Activated CD4-positive, alpha-beta T cell treated with anti-CD3 and anti-CD28 coated beads for 36 hours (primary cell): ENCODE data around the gene RDH5. TPM values are rescaled to one million over a fixed set of nuclear protein-coding genes. Genes with fewer than 3 reads are reported as not detected.

Experiments used
- ATAC-seq: fragments of 200-7000 bp; cut with Tn5 transposase; one replicate; pipeline ENCODE4 v1.10.0; 2021; ENCODE audit warnings: mild to moderate bottlenecking, moderate library complexity
- CTCF ChIA-PET: fragments of 350-600 bp; sonication (Branson Sonifier 250); formaldehyde crosslinking; loops from one replicate; lab custom pipeline; 2021; ENCODE audit warnings: antibody characterized with exemption; lab: Charles Lee
- POLR2A ChIA-PET: fragments of 350-600 bp; sonication (Branson Sonifier 250); formaldehyde crosslinking; loops from one replicate; lab custom pipeline; 2021; ENCODE audit warnings: antibody characterized with exemption, inconsistent platforms; lab: Charles Lee
- DNase-seq: peaks from one replicate; pipeline ENCODE4 v3.0.0-alpha.2; 2020
- H3K27ac Mint-ChIP-seq: one replicate; pipeline ENCODE4 v1.8.0; 2021; ENCODE audit warnings: mixed read lengths
- H3K27me3 Mint-ChIP-seq: one replicate; pipeline ENCODE4 v1.8.0; 2021; ENCODE audit warnings: mixed read lengths
- H3K36me3 Mint-ChIP-seq: one replicate; pipeline ENCODE4 v1.8.0; 2021; ENCODE audit warnings: low read depth, mixed read lengths
- H3K4me1 Mint-ChIP-seq: one replicate; pipeline ENCODE4 v1.8.0; 2021; ENCODE audit warnings: mixed read lengths
- H3K4me3 Mint-ChIP-seq: one replicate; pipeline ENCODE4 v1.8.0; 2021; ENCODE audit warnings: mild to moderate bottlenecking, moderate library complexity, mixed read lengths
- H3K9me3 Mint-ChIP-seq: one replicate; pipeline ENCODE4 v1.8.0; 2021; ENCODE audit warnings: low read depth, mixed read lengths
- intact Hi-C, 2 experiments: fragments of 100-400 bp; cut with DNase I in 1 of 2; cut with micrococcal nuclease in 1 of 2; formaldehyde crosslinking; loops; one replicate each; pipeline versions ENCODE4 v1.14.2 to v1.15.1; 2022 to 2024; cut with DNase I, micrococcal nuclease
- total RNA-seq, 2 experiments: library from RNA; stranded (reverse); gene quantifications; one replicate each; pipeline ENCODE4 v1.2.3, GENCODE V29; 2021

The RDH5 gene
- total RNA-seq, 2 experiments from 2014 or later: 9.6 to 12.2 TPM

GRCh38 chr12:55723516-55724225, 3.5 kb downstream of the RDH5 start:
- no peaks in the 10 kb centered on the region for H3K27me3 Mint-ChIP-seq
- no peak overlapping the region for H3K27ac Mint-ChIP-seq
- intact Hi-C loops: loop anchor here in 1 of 2 experiments (1.0 kb wide), 1 partner anchor 14 kb away; no protein-coding TSS in a partner anchor
- POLR2A ChIA-PET: no interaction called here
- H3K4me1 Mint-ChIP-seq: peaks cover 25% of the 10 kb centered on the region
- H3K9me3 Mint-ChIP-seq: no peaks in the 10 kb centered on the region
- H3K4me3 Mint-ChIP-seq: no peak overlapping the region
- CTCF ChIA-PET: interaction anchor here (0.6 to 2.3 kb wide), 6 partner anchors 13 to 203 kb away, joined by 3 to 19 read pairs (median 4); no protein-coding TSS in a partner anchor
- DNase-seq (no peak), ATAC-seq (no peak)
- H3K36me3 Mint-ChIP-seq: peaks cover 9% of the 10 kb centered on the region

GRCh38 chr12:55724226-55724939, 4.2 kb downstream of the RDH5 start:
- H3K9me3 Mint-ChIP-seq: no peaks in the 10 kb centered on the region
- peaks cover 9% of the 10 kb centered on the region for H3K36me3 Mint-ChIP-seq
- DNase-seq: peak; percentile 86
- H3K27me3 Mint-ChIP-seq: no peaks in the 10 kb centered on the region
- intact Hi-C loops: loop anchor here in 1 of 2 experiments (1.0 kb wide), 1 partner anchor 13 kb away; no protein-coding TSS in a partner anchor
- H3K4me3 Mint-ChIP-seq: no peak overlapping the region
- H3K27ac Mint-ChIP-seq: no peak overlapping the region
- CTCF ChIA-PET: interaction anchor here (0.7 to 2.3 kb wide), 14 partner anchors 8 to 319 kb away, joined by 3 to 19 read pairs (median 4); partner anchors contain the start of genes BLOC1S1 and RAB5B
- peaks cover 22% of the 10 kb centered on the region for H3K4me1 Mint-ChIP-seq
- POLR2A ChIA-PET: interaction anchor here (1.1 kb wide), 1 partner anchor 13 kb away, joined by 4 read pairs; no protein-coding TSS in a partner anchor
- peak; percentile 54 for ATAC-seq

- no peaks in the 10 kb centered on the region for H3K9me3 Mint-ChIP-seq
- no peak for DNase-seq
- H3K27me3 Mint-ChIP-seq: no peaks in the 10 kb centered on the region
- H3K4me1 Mint-ChIP-seq: peaks cover 24% of the 10 kb centered on the region
- ChIA-PET CTCF (interaction anchor here (0.7 to 1.8 kb wide), 13 partner anchors 9 to 319 kb away, joined by 3 to 18 read pairs (median 4); partner anchors contain the start of genes BLOC1S1 and RAB5B), POLR2A (interaction anchor here (0.5 to 1.1 kb wide), 3 partner anchors 12 to 84 kb away, joined by 4 read pairs; no protein-coding TSS in a partner anchor)
- H3K36me3 Mint-ChIP-seq: peaks cover 9% of the 10 kb centered on the region
- no peak overlapping the region for H3K4me3 Mint-ChIP-seq
- no peak for ATAC-seq
- no peak overlapping the region for H3K27ac Mint-ChIP-seq
- intact Hi-C loops: loop anchor here in 1 of 2 experiments (1.0 kb wide), 1 partner anchor 12 kb away; no protein-coding TSS in a partner anchor
Observed at GRCh38 chr12:55724940-55725309, 4.7 kb downstream of the RDH5 start.

- Mint-ChIP-seq H3K4me1 (peaks cover 31% of the 10 kb centered on the region), H3K27ac (no peak overlapping the region), H3K27me3 (no peaks in the 10 kb centered on the region), H3K9me3 (no peaks in the 10 kb centered on the region), H3K4me3 (no peak overlapping the region), H3K36me3 (peaks cover 9% of the 10 kb centered on the region)
- intact Hi-C loops: no loop called here
- DNase-seq (no peak), ATAC-seq (no peak)
- CTCF ChIA-PET: interaction anchor here (0.9 to 1.8 kb wide), 8 partner anchors 8 to 318 kb away, joined by 3 to 18 read pairs (median 4); partner anchors contain the start of genes BLOC1S1 and RAB5B
- POLR2A ChIA-PET: interaction anchor here (0.5 to 1.1 kb wide), 3 partner anchors 12 to 84 kb away, joined by 4 read pairs; no protein-coding TSS in a partner anchor
Observed at GRCh38 chr12:55725556-55725955, 5.4 kb downstream of the RDH5 start.

GRCh38 chr12:55726971-55727370, 6.8 kb downstream of the RDH5 start:
- ChIA-PET CTCF (interaction anchor here (0.6 to 1.1 kb wide), 2 partner anchors 9 to 11 kb away, joined by 3 read pairs; no protein-coding TSS in a partner anchor), POLR2A (no interaction called here)
- peaks cover 9% of the 10 kb centered on the region for H3K36me3 Mint-ChIP-seq

GRCh38 chr12:55727643-55728185, 7.5 kb downstream of the RDH5 start:
- Mint-ChIP-seq H3K27me3 (no peaks in the 10 kb centered on the region), H3K36me3 (peaks cover 9% of the 10 kb centered on the region), H3K9me3 (no peaks in the 10 kb centered on the region), H3K27ac (peak overlapping the region; percentile 45), H3K4me3 (peak overlapping the region; percentile 93), H3K4me1 (peaks cover 34% of the 10 kb centered on the region)
- intact Hi-C loops: loop anchor here in 1 of 2 experiments (2.0 kb wide), 1 partner anchor 313 kb away; the partner anchor contains the start of gene RPS26
- CTCF ChIA-PET: interaction anchor here (1.1 kb wide), 1 partner anchor 11 kb away, joined by 3 read pairs; no protein-coding TSS in a partner anchor
- POLR2A ChIA-PET: no interaction called here
- DNase-seq: no peak
- no peak for ATAC-seq

More at GRCh38 chr12:55726971-55727370, 6.8 kb downstream of the RDH5 start:
- Mint-ChIP-seq H3K4me3 (peak overlapping the region; percentile 93), H3K27ac (peak overlapping the region; percentile 45), H3K9me3 (no peaks in the 10 kb centered on the region), H3K27me3 (no peaks in the 10 kb centered on the region), H3K4me1 (peaks cover 34% of the 10 kb centered on the region)
- DNase-seq (no peak), ATAC-seq (no peak)
- intact Hi-C loops: no loop called here

GRCh38 chr12:55728186-55728938, 8.2 kb downstream of the RDH5 start:
- CTCF ChIA-PET: interaction anchor here (0.5 to 2.8 kb wide), 5 partner anchors 10 to 90 kb away, joined by 3 to 48 read pairs (median 4); partner anchors contain the start of gene BLOC1S1
- intact Hi-C loops: loop anchor here in 1 of 2 experiments (2.0 kb wide), 1 partner anchor 312 kb away; the partner anchor contains the start of gene RPS26
- Mint-ChIP-seq H3K36me3 (peaks cover 9% of the 10 kb centered on the region), H3K4me1 (peaks cover 34% of the 10 kb centered on the region), H3K27ac (peak overlapping the region; percentile 45), H3K9me3 (no peaks in the 10 kb centered on the region), H3K27me3 (no peaks in the 10 kb centered on the region), H3K4me3 (peak overlapping the region; percentile 93)
- ATAC-seq (peak; percentile 6), DNase-seq (peak; percentile 45)
- POLR2A ChIA-PET: interaction anchor here (0.6 to 2.0 kb wide), 2 partner anchors 10 to 304 kb away, joined by 3 to 9 read pairs; no protein-coding TSS in a partner anchor

GRCh38 chr12:55728939-55729818, 9.0 kb downstream of the RDH5 start, which contains the start of gene CD63:
Gene CD63 (minus strand): TSS chr12:55729009. CDS start chr12:55728341, 668 bp downstream.
- peak within 1 kb of the TSS; percentile 95 for H3K27ac Mint-ChIP-seq
- DNase-seq: peak; percentile 89

More at GRCh38 chr12:55728939-55729818, 9.0 kb downstream of the RDH5 start, which contains the start of gene CD63:
- Mint-ChIP-seq H3K27me3 (no peaks in the 10 kb centered on the region), H3K9me3 (no peaks in the 10 kb centered on the region), H3K4me3 (peak within 1 kb of the TSS; percentile 93), H3K4me1 (peaks cover 34% of the 10 kb centered on the region), H3K36me3 (peaks cover 9% of the 10 kb centered on the region)
- ChIA-PET POLR2A (interaction anchor here (0.6 to 2.0 kb wide), 4 partner anchors 9 to 314 kb away, joined by 3 to 9 read pairs (median 3); no protein-coding TSS in a partner anchor), CTCF (interaction anchor here (0.5 to 2.8 kb wide), 17 partner anchors 10 to 389 kb away, joined by 3 to 48 read pairs (median 4); partner anchors contain the start of genes BLOC1S1, DNAJC14, RDH5 and ZC3H10)
- intact Hi-C loops: loop anchor here (1.0 to 2.0 kb wide), 4 partner anchors 9 to 312 kb away; partner anchors contain the start of genes BLOC1S1 (in 2 of the 2), PYM1 (in 1 of the 2) and RPS26 (in 1 of the 2)
- peak; percentile 73 for ATAC-seq
